Measurements from ENCODE around the gene COPS2.

DNA sequence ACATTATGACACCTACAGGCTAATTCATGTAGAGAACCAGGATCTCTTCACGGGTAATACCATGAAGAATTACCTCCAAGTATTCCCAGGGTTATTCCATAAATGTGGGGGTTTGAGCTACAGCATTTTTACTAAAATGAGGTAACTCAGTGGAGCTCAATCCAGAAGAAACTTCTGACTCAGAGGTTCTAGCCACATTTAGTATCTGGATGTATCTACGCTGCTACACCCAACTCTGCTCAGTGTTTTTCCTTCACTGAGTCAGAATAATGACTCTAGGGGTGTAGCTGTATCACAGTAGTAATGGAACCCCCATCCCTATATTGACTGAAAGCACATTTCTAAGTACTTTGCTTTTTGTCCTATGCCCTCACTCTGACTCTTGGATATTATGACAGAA is 52.4 kb downstream of the COPS2 start:
- TF ChIP-seq, protein P1, sequence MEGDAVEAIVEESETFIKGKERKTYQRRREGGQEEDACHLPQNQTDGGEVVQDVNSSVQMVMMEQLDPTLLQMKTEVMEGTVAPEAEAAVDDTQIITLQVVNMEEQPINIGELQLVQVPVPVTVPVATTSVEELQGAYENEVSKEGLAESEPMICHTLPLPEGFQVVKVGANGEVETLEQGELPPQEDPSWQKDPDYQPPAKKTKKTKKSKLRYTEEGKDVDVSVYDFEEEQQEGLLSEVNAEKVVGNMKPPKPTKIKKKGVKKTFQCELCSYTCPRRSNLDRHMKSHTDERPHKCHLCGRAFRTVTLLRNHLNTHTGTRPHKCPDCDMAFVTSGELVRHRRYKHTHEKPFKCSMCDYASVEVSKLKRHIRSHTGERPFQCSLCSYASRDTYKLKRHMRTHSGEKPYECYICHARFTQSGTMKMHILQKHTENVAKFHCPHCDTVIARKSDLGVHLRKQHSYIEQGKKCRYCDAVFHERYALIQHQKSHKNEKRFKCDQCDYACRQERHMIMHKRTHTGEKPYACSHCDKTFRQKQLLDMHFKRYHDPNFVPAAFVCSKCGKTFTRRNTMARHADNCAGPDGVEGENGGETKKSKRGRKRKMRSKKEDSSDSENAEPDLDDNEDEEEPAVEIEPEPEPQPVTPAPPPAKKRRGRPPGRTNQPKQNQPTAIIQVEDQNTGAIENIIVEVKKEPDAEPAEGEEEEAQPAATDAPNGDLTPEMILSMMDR (IDR thresholded peaks at IDR 0.05; ENCODE audit: insufficient read depth, low read length), result no peak
- no peak for TF ChIP-seq GABPA (IDR thresholded peaks at IDR 0.05; ENCODE audit: low read depth)
- no peak for TF ChIP-seq POLR2AphosphoS5 (IDR thresholded peaks at IDR 0.05; ENCODE audit: low read depth)
- TF ChIP-seq, protein P2, sequence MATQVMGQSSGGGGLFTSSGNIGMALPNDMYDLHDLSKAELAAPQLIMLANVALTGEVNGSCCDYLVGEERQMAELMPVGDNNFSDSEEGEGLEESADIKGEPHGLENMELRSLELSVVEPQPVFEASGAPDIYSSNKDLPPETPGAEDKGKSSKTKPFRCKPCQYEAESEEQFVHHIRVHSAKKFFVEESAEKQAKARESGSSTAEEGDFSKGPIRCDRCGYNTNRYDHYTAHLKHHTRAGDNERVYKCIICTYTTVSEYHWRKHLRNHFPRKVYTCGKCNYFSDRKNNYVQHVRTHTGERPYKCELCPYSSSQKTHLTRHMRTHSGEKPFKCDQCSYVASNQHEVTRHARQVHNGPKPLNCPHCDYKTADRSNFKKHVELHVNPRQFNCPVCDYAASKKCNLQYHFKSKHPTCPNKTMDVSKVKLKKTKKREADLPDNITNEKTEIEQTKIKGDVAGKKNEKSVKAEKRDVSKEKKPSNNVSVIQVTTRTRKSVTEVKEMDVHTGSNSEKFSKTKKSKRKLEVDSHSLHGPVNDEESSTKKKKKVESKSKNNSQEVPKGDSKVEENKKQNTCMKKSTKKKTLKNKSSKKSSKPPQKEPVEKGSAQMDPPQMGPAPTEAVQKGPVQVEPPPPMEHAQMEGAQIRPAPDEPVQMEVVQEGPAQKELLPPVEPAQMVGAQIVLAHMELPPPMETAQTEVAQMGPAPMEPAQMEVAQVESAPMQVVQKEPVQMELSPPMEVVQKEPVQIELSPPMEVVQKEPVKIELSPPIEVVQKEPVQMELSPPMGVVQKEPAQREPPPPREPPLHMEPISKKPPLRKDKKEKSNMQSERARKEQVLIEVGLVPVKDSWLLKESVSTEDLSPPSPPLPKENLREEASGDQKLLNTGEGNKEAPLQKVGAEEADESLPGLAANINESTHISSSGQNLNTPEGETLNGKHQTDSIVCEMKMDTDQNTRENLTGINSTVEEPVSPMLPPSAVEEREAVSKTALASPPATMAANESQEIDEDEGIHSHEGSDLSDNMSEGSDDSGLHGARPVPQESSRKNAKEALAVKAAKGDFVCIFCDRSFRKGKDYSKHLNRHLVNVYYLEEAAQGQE (IDR thresholded peaks at IDR 0.05; ENCODE audit: insufficient replicate concordance, low read depth), result no peak
